WI38 (cell line): ENCODE data around the gene CEND1.
"Not testable (repeated sequence)": the region's sequence is repeated elsewhere in the genome, so short reads cannot be mapped to it uniquely, and the experiment has no call there.

ENCODE experiments used
- H3K4me3 ChIP-seq: 2 replicates; pipeline ENCODE4 v1.5.1; 2011; ENCODE audit warnings: low read depth, mild to moderate bottlenecking, control low read depth, low read length
- TF ChIP-seq, protein P1 (sequence below): IDR thresholded peaks from 2 replicates; pipeline ENCODE4 v1.5.1; 2012; ENCODE audit warnings: low read depth, mild to moderate bottlenecking, control low read depth, low read length

CEND1 gene

DNA sequence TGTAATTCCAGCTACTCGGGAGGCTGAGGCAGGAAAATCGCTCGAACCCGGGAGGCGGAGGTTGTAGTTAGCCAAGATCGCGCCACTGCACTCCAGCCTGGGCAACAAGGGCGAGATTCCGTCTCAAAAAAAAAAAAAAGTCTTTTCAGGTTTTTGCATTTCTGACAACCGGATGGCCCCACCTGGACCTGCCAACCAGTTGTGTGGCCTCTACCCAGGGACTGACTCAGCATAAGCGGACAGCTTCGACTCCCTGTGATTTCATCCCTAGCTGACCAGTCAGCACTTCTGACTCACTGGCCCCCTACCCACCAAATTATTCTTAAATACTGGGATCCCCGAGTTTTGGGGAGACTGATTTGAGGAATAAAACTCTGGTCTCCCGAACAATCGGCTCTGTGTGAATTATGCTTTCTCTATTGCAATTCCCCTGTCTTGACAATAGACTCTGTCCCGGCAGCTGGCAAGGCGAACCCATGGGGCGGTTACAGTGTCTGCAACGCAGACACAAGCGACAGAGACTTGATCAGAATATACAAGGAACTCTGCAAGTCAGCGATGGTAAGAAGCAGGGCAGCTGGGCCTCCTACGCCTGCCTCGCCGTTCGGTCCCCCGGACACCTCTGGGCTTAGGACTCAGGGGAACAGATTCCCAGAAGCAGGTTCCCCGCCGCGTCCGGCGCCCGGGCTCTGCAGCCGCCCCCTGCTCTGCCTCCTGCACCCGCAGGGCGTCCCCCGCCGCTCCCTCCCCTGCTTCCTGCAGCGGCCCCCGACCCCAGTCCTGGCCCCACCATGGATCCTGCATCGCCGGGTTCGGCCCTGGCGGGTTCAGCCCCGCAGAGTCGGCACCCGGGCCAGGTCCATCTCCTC, 43.4 kb downstream of the CEND1 start:
- TF ChIP-seq, protein P1, sequence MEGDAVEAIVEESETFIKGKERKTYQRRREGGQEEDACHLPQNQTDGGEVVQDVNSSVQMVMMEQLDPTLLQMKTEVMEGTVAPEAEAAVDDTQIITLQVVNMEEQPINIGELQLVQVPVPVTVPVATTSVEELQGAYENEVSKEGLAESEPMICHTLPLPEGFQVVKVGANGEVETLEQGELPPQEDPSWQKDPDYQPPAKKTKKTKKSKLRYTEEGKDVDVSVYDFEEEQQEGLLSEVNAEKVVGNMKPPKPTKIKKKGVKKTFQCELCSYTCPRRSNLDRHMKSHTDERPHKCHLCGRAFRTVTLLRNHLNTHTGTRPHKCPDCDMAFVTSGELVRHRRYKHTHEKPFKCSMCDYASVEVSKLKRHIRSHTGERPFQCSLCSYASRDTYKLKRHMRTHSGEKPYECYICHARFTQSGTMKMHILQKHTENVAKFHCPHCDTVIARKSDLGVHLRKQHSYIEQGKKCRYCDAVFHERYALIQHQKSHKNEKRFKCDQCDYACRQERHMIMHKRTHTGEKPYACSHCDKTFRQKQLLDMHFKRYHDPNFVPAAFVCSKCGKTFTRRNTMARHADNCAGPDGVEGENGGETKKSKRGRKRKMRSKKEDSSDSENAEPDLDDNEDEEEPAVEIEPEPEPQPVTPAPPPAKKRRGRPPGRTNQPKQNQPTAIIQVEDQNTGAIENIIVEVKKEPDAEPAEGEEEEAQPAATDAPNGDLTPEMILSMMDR, result no peak
- H3K4me3 ChIP-seq, result peak overlapping the region; percentile 95

DNA sequence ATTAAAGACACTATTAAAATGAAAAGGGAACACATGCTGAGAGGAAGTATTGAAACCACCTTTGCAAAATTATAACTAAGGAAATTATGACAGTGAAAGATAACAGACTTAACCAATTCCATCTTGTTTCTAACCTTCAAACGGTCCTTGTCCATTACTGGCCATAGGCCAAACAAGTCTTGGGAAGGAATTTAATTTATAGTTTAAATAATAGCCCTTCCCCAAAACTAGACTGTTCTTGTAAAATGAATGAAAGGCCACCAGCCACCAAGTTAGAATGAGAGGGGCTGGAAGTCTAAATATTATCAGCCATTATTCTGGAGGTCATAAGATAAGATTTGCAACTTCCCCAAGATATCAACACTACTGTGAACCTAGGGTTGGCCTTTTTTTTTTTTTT, 44.5 kb downstream of the CEND1 start:
- no peak overlapping the region for H3K4me3 ChIP-seq
- TF ChIP-seq, protein P1, result no peak

DNA sequence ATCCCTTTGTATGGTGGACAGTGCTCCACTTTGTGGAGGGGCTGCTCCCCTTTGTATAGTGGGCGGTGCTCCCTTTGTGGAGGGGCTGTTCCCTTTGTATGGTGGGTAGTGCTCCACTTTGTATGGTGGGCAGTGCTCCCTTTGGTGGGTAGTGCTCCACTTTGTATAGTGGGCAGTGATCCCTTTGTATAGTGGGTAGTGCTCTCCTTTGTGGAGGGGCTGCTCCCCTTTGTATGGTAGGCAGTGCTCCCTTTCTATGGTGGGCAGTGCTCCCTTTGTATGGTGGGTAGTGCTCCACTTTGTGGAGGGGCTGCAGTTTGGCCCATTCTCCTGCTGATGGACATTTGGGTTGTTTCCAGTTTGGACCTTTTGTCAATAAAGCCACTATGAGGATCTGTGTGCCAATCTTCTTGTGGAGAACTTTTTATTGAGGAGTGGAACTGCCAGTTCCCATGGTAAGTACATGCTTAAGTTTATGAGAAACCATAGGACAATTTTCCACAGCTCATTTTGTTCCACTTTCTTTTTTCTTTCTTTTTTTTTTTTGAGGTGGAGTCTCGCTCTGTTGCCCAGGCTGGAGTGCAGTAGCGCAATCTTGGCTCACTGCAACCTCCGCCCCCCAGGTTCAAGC, 47.2 kb downstream of the CEND1 start:
- H3K4me3 ChIP-seq, result no peak overlapping the region

DNA sequence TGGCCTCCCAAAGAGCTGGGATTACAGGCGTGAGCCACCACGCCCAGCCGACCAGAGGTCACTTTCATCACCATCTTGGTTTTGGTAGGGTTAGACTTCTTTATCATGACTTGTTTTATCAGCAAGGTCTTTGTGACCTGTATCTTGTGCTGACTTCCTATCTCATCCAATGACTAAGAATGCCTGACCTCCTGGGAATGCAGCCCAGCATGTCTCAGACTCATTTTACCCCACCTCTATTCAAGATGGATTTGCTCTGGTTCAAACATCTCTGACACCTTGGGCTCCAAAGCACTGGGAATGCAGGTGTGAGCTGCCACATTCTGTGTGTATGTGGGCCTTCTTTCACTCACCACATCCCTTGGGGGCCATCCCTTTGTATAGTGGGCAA, 47.7 kb downstream of the CEND1 start:
- H3K4me3 ChIP-seq, result no peak overlapping the region
- TF ChIP-seq, protein P1, result no peak

More for the DNA sequence above, 47.2 kb downstream of the CEND1 start:
- TF ChIP-seq, protein P1, result no peak

DNA sequence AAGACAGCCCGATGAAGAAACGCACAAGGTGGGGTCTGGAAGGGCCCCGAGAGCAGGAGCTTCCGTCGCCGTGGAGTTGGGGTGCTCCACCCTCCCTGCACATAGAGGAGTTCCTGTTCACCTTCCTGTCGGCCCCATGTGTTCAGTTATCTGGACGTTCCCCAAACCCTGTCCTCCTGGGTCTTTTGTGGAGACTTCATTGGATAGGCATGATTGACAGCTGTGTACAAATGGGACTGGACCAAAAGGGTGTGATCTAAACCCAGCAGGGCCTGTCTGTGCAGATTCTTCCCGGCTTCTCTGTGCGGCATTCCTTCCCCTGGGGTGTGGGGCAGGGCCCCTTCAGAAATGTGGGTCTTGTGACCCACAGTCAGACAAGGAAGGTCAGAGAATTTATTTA, 52.0 kb downstream of the CEND1 start:
- H3K4me3 ChIP-seq, result not testable (repeated sequence)

DNA sequence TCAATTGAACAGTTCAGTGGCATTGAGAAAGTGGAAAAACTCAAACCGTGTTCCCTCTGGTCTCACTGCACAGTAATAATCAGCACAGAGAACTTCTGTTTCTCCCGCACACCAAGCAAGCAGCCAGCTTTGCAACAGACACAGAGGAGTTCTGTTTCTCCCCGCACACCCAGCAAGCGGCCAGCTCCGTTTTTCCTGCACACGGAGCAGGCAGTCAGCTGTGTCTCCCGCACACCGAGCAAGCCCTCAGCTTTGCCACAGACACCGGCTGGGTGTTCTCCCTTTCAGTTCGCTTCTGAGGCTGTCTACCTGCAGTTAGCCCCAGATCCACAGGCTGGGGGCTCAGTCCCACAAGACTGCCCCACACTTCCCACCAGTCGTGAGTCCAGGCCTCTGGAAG, 52.5 kb downstream of the CEND1 start:
- TF ChIP-seq, protein P1, result no peak
- H3K4me3 ChIP-seq, result no peak overlapping the region
